Trophoblast cell (in vitro differentiated cells and primary cell): ENCODE measurements around the gene RIC3.

ENCODE experiments used
- DNase-seq, 2 donors: peaks; one replicate each; pipeline ENCODE4 v3.0.0-alpha.2; 2016
- H2AFZ ChIP-seq: 2 replicates; pipeline ENCODE4 v1.6.1; 2013; ENCODE audit warnings: low read length, moderate library complexity, mild to moderate bottlenecking; ENCODE audit not compliant: insufficient read depth, poor library complexity
- H2AK5ac ChIP-seq: 2 replicates; pipeline ENCODE4 v1.6.1; 2013; ENCODE audit warnings: mild to moderate bottlenecking, low read length
- H2BK120ac ChIP-seq: 2 replicates; pipeline ENCODE4 v1.6.1; 2013; ENCODE audit warnings: low read length, mild to moderate bottlenecking, moderate library complexity; ENCODE audit not compliant: insufficient read depth, poor library complexity
- H2BK12ac ChIP-seq: 2 replicates; pipeline ENCODE4 v1.6.1; 2013; ENCODE audit warnings: mild to moderate bottlenecking, low read length, moderate library complexity
- H2BK5ac ChIP-seq: 2 replicates; pipeline ENCODE4 v1.6.1; 2013; ENCODE audit warnings: low read length, low read depth, moderate library complexity, mild to moderate bottlenecking; ENCODE audit not compliant: poor library complexity
- H3K14ac ChIP-seq: 2 replicates; pipeline ENCODE4 v1.6.1; 2013; ENCODE audit warnings: mild to moderate bottlenecking, low read length
- H3K18ac ChIP-seq: 2 replicates; pipeline ENCODE4 v1.6.1; 2013; ENCODE audit warnings: mild to moderate bottlenecking, low read length
- H3K23ac ChIP-seq: 2 replicates; pipeline ENCODE4 v1.6.1; 2013; ENCODE audit warnings: low read length
- H3K27ac ChIP-seq: 2 replicates; pipeline ENCODE4 v1.5.1; 2013; ENCODE audit warnings: low read depth, mild to moderate bottlenecking, inconsistent platforms, low read length, moderate library complexity
- H3K27me3 ChIP-seq: 2 replicates; pipeline ENCODE4 v1.6.1; 2013; ENCODE audit warnings: inconsistent platforms, mild to moderate bottlenecking, low read length, moderate library complexity; ENCODE audit not compliant: insufficient read depth
- H3K36me3 ChIP-seq, 2 experiments: 1 replicate in 1 of 2; 2 replicates in 1 of 2; pipeline ENCODE4 v1.6.1; 2013; ENCODE audit warnings: low read length in 2 of 2, mild to moderate bottlenecking in 2 of 2, moderate library complexity in 1 of 2; ENCODE audit not compliant: insufficient read depth in 2 of 2, control insufficient read depth in 1 of 2
- H3K4ac ChIP-seq: 2 replicates; pipeline ENCODE4 v1.6.1; 2013; ENCODE audit warnings: low read depth, mild to moderate bottlenecking, low read length, moderate library complexity
- H3K4me1 ChIP-seq, 2 experiments: 1 replicate in 1 of 2; 2 replicates in 1 of 2; pipeline ENCODE4 v1.6.1; 2013; ENCODE audit warnings: low read length in 2 of 2, mild to moderate bottlenecking in 2 of 2, moderate library complexity in 1 of 2; ENCODE audit not compliant: insufficient read depth in 2 of 2, control insufficient read depth in 1 of 2
- H3K4me2 ChIP-seq: 2 replicates; pipeline ENCODE4 v1.6.1; 2013; ENCODE audit warnings: inconsistent platforms, mild to moderate bottlenecking, low read length, moderate library complexity
- H3K4me3 ChIP-seq: 2 replicates; pipeline ENCODE4 v1.5.1; 2013; ENCODE audit warnings: mild to moderate bottlenecking, low read depth, low read length, inconsistent platforms
- H3K79me1 ChIP-seq: one replicate; pipeline ENCODE4 v1.6.1; 2013; ENCODE audit warnings: low read length
- H3K79me2 ChIP-seq: 2 replicates; pipeline ENCODE4 v1.6.1; 2013; ENCODE audit warnings: low read length, mild to moderate bottlenecking; ENCODE audit not compliant: control insufficient read depth, insufficient read depth, poor library complexity
- H3K9ac ChIP-seq: 2 replicates; pipeline ENCODE4 v1.6.1; 2013; ENCODE audit warnings: mild to moderate bottlenecking, low read length
- H3K9me3 ChIP-seq: 2 replicates; pipeline ENCODE4 v1.6.1; 2013; ENCODE audit warnings: low read depth, mild to moderate bottlenecking, control low read depth, inconsistent platforms, low read length; ENCODE audit not compliant: insufficient read depth
- H4K12ac ChIP-seq: 2 replicates; pipeline ENCODE4 v1.6.1; 2013; ENCODE audit warnings: low read depth, mild to moderate bottlenecking, low read length, moderate library complexity
- H4K8ac ChIP-seq: 2 replicates; pipeline ENCODE4 v1.6.1; 2013; ENCODE audit warnings: low read depth, mild to moderate bottlenecking, low read length, moderate library complexity
- H4K91ac ChIP-seq: one replicate; pipeline ENCODE4 v1.6.1; 2013; ENCODE audit warnings: low read depth, mild to moderate bottlenecking, low read length, moderate library complexity
- WGBS: extraction: QIAGEN DNeasy Blood & Tissue Kit; methylation state at CpG from one replicate; pipeline ENCODE4 v1.1.7; 2013; ENCODE audit warnings: missing lambda C conversion rate; ENCODE audit not compliant: insufficient read length, insufficient coverage; ENCODE audit errors: extremely low coverage; 5-methylcytosine and 5-hydroxymethylcytosine counted together

Gene RIC3

GRCh38 chr11:8099291-8099899 is 69.4 kb downstream of the RIC3 start:
- H3K9ac ChIP-seq = no peak overlapping the region
- H4K91ac ChIP-seq = no peak overlapping the region
- no peak overlapping the region for H2BK12ac ChIP-seq
- H3K4me1 ChIP-seq = no peaks in the 10 kb centered on the region
- no peak overlapping the region for H3K4me3 ChIP-seq
- no peak overlapping the region for H2BK120ac ChIP-seq
- H2AK5ac ChIP-seq = no peak overlapping the region
- no peaks in the 10 kb centered on the region for H3K27me3 ChIP-seq
- no CpG with 5 or more reads among the region's 3 CpGs for WGBS
- no peak overlapping the region for H3K18ac ChIP-seq
- no peak overlapping the region for H4K8ac ChIP-seq
- no peak overlapping the region for H3K4ac ChIP-seq
- H3K9me3 ChIP-seq = no peaks in the 10 kb centered on the region
- no peaks in the 10 kb centered on the region for H3K79me2 ChIP-seq
- no peaks in the 10 kb centered on the region for H3K79me1 ChIP-seq
- H2BK5ac ChIP-seq = no peak overlapping the region
- DNase-seq = peak; percentile 83 to 94
- no peak overlapping the region for H3K23ac ChIP-seq
- H3K27ac ChIP-seq = no peak overlapping the region
- H4K12ac ChIP-seq = no peak overlapping the region
- H3K4me2 ChIP-seq = no peak overlapping the region
- no peak overlapping the region for H3K14ac ChIP-seq
- H2AFZ ChIP-seq = no peak overlapping the region
- peaks cover 17 to 41% of the 10 kb centered on the region in 2 experiments for H3K36me3 ChIP-seq

DNA sequence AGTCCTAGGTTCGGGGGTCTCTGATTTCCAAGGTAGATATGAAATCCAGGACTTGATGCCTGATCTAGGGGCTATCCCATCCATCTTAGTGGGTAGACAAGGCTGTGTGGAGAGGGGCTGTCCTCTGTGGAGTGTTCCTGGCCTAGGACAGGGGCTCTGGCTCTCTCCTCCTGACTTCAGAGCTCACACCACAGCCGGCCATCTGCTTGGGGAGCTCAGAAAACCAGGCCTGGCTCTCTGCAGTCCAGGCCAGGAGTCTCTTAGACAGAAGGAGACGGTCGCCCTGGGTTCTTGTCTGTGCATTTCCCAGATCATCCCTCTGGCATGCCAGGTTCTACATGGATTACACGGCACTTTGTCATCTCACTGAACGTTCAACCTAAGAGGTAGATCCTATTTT is 69.9 kb downstream of the RIC3 start:
- H4K12ac ChIP-seq = no peak overlapping the region
- no peak for DNase-seq
- WGBS = no CpG with 5 or more reads among the region's 6 CpGs

GRCh38 chr11:8098361-8098760 is 70.5 kb downstream of the RIC3 start:
- H3K79me2 ChIP-seq = no peaks in the 10 kb centered on the region
- no peak overlapping the region for H4K8ac ChIP-seq
- H3K9ac ChIP-seq = no peak overlapping the region
- no peak overlapping the region for H3K14ac ChIP-seq
- no peak overlapping the region for H3K4me2 ChIP-seq
- no peak overlapping the region for H3K18ac ChIP-seq
- H4K91ac ChIP-seq = no peak overlapping the region
- H4K12ac ChIP-seq = no peak overlapping the region
- no peak overlapping the region for H2BK120ac ChIP-seq
- H3K23ac ChIP-seq = no peak overlapping the region
- H3K4ac ChIP-seq = no peak overlapping the region
- no peak overlapping the region for H3K4me3 ChIP-seq
- no peak overlapping the region for H2BK12ac ChIP-seq
- WGBS = no CpG with 5 or more reads among the region's 4 CpGs
- H3K36me3 ChIP-seq = peaks cover 23 to 46% of the 10 kb centered on the region in 2 experiments
- H2AFZ ChIP-seq = no peak overlapping the region
- no peaks in the 10 kb centered on the region for H3K27me3 ChIP-seq
- H3K79me1 ChIP-seq = no peaks in the 10 kb centered on the region
- no peak overlapping the region for H2AK5ac ChIP-seq
- DNase-seq = peak in 1 of 2 donors; percentile 5
- H2BK5ac ChIP-seq = no peak overlapping the region
- no peaks in the 10 kb centered on the region for H3K4me1 ChIP-seq
- H3K9me3 ChIP-seq = no peaks in the 10 kb centered on the region
- no peak overlapping the region for H3K27ac ChIP-seq

More for the DNA sequence above, 69.9 kb downstream of the RIC3 start:
- no peak overlapping the region for H2AFZ ChIP-seq
- no peaks in the 10 kb centered on the region for H3K79me2 ChIP-seq
- no peaks in the 10 kb centered on the region for H3K9me3 ChIP-seq
- H2BK5ac ChIP-seq = no peak overlapping the region
- H2BK120ac ChIP-seq = no peak overlapping the region
- no peak overlapping the region for H3K14ac ChIP-seq
- H2BK12ac ChIP-seq = no peak overlapping the region
- no peak overlapping the region for H4K91ac ChIP-seq
- no peaks in the 10 kb centered on the region for H3K27me3 ChIP-seq
- H3K23ac ChIP-seq = no peak overlapping the region
- no peak overlapping the region for H3K4me3 ChIP-seq
- H3K18ac ChIP-seq = no peak overlapping the region
- H4K8ac ChIP-seq = no peak overlapping the region
- H3K27ac ChIP-seq = no peak overlapping the region
- H3K79me1 ChIP-seq = no peaks in the 10 kb centered on the region
- H3K36me3 ChIP-seq = peaks cover 22 to 46% of the 10 kb centered on the region in 2 experiments
- H3K4me2 ChIP-seq = no peak overlapping the region
- no peak overlapping the region for H3K9ac ChIP-seq
- no peak overlapping the region for H3K4ac ChIP-seq
- H2AK5ac ChIP-seq = no peak overlapping the region
- no peaks in the 10 kb centered on the region for H3K4me1 ChIP-seq

GRCh38 chr11:8097926-8098325 is 70.9 kb downstream of the RIC3 start:
- no peaks in the 10 kb centered on the region for H3K27me3 ChIP-seq
- no peak for DNase-seq
- peaks cover 23 to 44% of the 10 kb centered on the region in 2 experiments for H3K36me3 ChIP-seq
- no peak overlapping the region for H2BK12ac ChIP-seq
- no peak overlapping the region for H2AFZ ChIP-seq
- H3K9me3 ChIP-seq = no peaks in the 10 kb centered on the region
- no peak overlapping the region for H3K4me3 ChIP-seq
- no peak overlapping the region for H2BK5ac ChIP-seq
- no peak overlapping the region for H4K8ac ChIP-seq
- H2BK120ac ChIP-seq = no peak overlapping the region
- no peak overlapping the region for H2AK5ac ChIP-seq
- no peak overlapping the region for H3K4me2 ChIP-seq
- no peak overlapping the region for H3K23ac ChIP-seq
- H3K18ac ChIP-seq = no peak overlapping the region
- no peak overlapping the region for H3K27ac ChIP-seq
- no peak overlapping the region for H4K91ac ChIP-seq
- H3K4me1 ChIP-seq = no peaks in the 10 kb centered on the region
- H3K4ac ChIP-seq = no peak overlapping the region
- no peak overlapping the region for H4K12ac ChIP-seq
- H3K79me1 ChIP-seq = no peaks in the 10 kb centered on the region
- no peaks in the 10 kb centered on the region for H3K79me2 ChIP-seq
- no peak overlapping the region for H3K14ac ChIP-seq
- no peak overlapping the region for H3K9ac ChIP-seq
- WGBS = no CpG with 5 or more reads among the region's 2 CpGs
